Midbrain (tissue), 1 donor: Measurements from ENCODE around the gene RXFP4.
"Not testable (repeated sequence)": the region's sequence is repeated elsewhere in the genome, so short reads cannot be mapped to it uniquely, and the experiment has no call there.

Experiments used
- DNase-seq: peaks from one replicate; lab custom pipeline; 2025; lab: John Stamatoyannopoulos, UW

The RXFP4 gene

GRCh38 chr1:155930725-155931124, 10.7 kb upstream of the RXFP4 start:
- not testable (repeated sequence) for DNase-seq

- no peak for DNase-seq
These were observed 10.0 kb upstream of the RXFP4 start for GRCh38 chr1:155931332-155932038.

GRCh38 chr1:155932081-155932480, 9.4 kb upstream of the RXFP4 start:
- DNase-seq = no peak

GRCh38 chr1:155932487-155932886, 9.0 kb upstream of the RXFP4 start:
- DNase-seq = no peak

DNA sequence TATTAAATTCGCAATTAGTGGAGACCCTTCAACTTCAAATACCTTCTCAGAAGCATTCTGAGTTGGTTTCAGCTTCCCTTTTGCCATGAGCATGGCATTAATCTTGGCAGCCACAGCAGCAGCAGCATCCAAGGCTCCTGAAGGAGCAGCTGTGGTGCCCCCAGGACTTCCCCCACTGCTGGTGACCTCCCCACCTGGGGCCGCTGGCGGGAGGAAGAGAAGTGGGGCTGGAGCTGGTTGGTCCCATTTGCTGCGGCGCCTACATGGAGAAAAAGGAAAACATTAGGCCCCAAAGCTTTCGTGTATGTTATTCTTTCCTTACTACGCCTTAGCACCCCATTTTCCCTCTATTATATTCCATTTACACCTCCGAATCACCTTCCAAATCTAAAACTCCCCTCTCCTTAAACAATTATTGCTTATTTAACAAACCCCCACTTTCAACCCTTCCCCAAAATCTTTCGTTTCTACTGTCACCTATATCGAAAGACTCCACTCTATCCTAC, 7.8 kb upstream of the RXFP4 start:
- no peak for DNase-seq

- DNase-seq = peak; percentile 99
These were observed 7.1 kb upstream of the RXFP4 start, which contains the start of gene KHDC4 for GRCh38 chr1:155934097-155934935. Gene KHDC4 (minus strand): TSS chr1:155934413. CDS start chr1:155934373, 40 bp downstream.

GRCh38 chr1:155934936-155935590, 6.4 kb upstream of the RXFP4 start:
- DNase-seq = peak; percentile 49

GRCh38 chr1:155938220-155938627, 3.2 kb upstream of the RXFP4 start:
- DNase-seq = peak; percentile 57

- no peak for DNase-seq
These were observed 901 bp upstream of the RXFP4 start for GRCh38 chr1:155940482-155940992.

DNA sequence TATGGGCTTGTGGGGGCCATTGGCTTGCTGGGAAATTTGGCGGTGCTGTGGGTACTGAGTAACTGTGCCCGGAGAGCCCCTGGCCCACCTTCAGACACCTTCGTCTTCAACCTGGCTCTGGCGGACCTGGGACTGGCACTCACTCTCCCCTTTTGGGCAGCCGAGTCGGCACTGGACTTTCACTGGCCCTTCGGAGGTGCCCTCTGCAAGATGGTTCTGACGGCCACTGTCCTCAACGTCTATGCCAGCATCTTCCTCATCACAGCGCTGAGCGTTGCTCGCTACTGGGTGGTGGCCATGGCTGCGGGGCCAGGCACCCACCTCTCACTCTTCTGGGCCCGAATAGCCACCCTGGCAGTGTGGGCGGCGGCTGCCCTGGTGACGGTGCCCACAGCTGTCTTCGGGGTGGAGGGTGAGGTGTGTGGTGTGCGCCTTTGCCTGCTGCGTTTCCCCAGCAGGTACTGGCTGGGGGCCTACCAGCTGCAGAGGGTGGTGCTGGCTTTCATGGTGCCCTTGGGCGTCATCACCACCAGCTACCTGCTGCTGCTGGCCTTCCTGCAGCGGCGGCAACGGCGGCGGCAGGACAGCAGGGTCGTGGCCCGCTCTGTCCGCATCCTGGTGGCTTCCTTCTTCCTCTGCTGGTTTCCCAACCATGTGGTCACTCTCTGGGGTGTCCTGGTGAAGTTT, 550 bp downstream of the RXFP4 start:
- no peak for DNase-seq

GRCh38 chr1:155942578-155943141, 1.2 kb downstream of the RXFP4 start:
- no peak for DNase-seq

DNA sequence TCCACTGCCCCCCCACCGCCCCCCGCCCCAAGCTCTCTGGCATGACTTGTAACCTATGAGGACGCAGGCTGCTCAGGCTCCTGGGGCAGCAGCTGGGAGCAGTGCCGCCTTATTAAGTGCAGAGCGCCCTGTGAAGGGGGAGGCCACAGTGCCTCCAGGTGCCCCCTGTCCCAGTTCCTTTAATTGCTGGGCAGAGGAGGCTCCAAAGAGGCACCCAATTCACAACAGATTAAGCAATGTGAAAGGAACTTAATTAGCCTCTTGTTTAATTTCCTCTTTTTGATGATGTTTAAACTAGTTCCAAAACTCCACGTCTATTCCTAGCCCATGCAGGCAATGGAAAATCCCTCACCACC, 3.0 kb downstream of the RXFP4 start:
- no peak for DNase-seq

DNA sequence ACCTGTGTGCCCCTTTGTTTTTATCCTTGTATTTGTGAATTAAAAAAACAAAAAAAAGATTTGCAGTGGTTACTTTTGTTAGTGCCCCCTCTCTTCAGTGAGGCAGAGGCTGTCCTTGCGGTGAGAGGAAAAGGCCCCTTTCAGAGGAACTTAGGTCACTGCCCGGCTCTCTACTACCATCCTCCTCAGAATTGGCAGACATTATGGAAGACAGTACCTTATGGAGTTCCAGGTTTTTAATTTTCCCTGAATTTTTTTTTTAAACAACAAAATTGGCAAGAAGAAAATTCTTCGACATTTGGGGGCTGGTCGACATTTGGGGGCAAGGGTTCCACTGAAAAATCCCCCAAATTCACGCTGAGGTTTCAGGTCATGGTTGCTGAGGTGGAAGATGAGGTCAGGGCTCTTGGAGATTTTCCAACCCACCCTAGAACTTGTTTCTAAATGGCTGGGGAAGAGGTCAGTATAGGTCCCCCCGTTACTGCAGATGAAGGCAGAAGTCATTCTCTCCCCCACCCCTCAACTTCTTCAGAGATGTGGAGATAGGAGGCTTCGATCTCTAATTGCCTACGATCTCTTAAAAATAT, 5.3 kb downstream of the RXFP4 start:
- DNase-seq = no peak

DNA sequence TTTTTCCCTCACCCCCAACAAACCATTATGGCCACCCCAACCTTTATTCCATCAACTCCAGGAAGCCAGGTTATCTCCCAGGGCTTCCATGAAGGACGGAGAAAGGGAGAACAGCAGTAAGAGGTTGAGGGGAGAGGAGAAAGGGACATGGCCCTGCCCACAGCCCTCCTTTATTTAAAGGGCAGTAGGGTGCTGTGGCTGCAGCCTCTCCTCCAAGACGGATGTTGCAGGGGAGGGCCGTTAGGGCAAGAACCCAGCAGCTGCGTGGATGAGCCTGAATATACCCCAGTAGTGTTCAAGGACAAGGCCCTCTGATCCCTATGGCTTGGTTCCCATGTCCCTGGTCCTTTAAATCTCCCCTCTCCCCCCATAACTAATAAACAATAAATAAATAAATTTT, 5.9 kb downstream of the RXFP4 start:
- DNase-seq = no peak

DNA sequence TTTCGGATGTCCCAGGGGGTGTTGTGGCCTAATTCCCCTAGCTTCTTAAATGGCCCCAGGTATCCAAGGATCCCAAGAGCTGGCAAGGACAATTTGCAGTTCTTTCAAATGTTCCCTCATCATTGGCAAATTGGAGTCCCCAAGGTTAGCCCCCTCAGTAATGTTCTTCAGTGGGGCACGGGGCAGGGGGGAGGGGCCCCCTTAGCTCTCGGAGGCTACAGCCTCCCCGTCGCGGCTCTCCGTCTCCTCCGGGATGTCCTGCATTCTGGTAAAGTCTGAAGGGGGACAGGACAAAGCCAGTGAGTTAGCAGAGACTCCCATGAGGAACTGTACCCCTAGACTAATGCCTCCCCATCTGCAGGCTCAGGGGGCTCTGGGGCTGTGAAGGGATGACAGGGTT, 6.3 kb downstream of the RXFP4 start:
- DNase-seq = no peak

- no peak for DNase-seq
These were observed 9.4 kb downstream of the RXFP4 start for GRCh38 chr1:155950829-155951228.

GRCh38 chr1:155951753-155952504, 10.5 kb downstream of the RXFP4 start:
- DNase-seq = no peak

DNA sequence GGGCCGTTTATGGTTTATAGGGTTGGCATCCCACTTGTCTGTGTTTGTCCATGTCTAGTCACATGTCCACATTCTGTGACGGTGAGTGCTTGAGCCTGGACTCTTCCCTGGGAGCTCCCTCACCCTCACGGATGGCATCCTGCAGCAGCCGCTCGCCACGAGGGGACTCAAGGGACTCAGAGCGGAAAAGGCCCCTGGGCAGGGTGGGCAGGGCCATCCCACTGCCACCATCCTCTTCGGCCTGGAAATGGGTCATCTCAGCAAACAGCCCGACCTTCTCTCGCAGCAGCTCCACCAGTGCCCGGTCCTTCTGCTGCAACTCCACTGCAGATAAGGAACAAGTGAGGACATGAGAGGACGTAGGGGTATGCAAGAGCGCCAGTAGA, 11.1 kb downstream of the RXFP4 start:
- DNase-seq = no peak

- no peak for DNase-seq
These were observed 13.2 kb downstream of the RXFP4 start for GRCh38 chr1:155954645-155955044.

DNA sequence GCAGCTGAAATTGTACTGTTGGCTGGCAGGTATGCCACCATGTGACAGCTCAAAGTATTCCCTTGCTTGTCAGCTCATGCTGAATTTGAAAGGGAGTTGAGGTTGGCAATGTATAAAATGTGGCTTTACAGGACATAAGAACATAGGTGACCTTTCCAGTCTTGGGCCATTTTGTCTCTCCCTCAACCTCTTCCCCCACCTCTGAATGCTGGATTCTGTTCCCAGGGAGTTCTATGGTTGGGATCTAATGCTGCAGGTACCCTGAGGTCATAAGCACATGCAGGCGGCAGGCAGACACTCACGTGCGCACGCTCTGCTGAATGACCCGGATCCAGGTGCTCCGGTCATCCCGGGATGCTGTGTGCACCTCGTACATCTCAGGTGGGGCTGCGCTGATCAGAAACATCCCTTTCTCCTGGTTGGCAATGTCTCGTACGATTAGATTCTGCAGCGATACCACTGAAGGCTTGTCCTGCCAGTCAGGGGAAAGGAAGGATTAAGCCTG, 16.0 kb downstream of the RXFP4 start:
- DNase-seq = no peak
